ENCODE data around the gene LCTL.

LCTL gene

GRCh38 chr15:66498501-66499386 is 67.1 kb downstream of the LCTL start:
- DNase-seq: no peak
